ENCODE measurements around the gene CHEK1.

DNA sequence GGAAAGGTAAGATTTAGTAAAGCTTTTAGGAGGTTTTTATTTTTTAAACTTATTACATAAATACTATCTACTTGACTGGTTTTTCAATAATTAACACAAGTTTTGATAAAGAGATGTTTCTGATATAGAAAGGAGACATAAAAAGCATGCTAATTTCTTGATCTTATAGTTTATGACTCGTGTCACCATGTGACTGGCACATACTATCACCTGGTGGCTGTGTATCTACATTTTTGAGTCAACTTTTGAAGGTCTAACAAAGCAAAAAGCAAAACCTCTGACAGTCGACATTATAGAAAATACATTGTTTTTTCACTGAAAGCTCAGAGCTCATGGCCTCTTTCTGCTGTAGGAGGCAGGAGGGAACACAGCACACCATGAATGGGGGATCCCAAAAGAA, 54.9 kb downstream of the CHEK1 start:
- TF ChIP-seq, protein P1, sequence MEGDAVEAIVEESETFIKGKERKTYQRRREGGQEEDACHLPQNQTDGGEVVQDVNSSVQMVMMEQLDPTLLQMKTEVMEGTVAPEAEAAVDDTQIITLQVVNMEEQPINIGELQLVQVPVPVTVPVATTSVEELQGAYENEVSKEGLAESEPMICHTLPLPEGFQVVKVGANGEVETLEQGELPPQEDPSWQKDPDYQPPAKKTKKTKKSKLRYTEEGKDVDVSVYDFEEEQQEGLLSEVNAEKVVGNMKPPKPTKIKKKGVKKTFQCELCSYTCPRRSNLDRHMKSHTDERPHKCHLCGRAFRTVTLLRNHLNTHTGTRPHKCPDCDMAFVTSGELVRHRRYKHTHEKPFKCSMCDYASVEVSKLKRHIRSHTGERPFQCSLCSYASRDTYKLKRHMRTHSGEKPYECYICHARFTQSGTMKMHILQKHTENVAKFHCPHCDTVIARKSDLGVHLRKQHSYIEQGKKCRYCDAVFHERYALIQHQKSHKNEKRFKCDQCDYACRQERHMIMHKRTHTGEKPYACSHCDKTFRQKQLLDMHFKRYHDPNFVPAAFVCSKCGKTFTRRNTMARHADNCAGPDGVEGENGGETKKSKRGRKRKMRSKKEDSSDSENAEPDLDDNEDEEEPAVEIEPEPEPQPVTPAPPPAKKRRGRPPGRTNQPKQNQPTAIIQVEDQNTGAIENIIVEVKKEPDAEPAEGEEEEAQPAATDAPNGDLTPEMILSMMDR (IDR thresholded peaks at IDR 0.05) = no peak
- TF ChIP-seq, protein P2, sequence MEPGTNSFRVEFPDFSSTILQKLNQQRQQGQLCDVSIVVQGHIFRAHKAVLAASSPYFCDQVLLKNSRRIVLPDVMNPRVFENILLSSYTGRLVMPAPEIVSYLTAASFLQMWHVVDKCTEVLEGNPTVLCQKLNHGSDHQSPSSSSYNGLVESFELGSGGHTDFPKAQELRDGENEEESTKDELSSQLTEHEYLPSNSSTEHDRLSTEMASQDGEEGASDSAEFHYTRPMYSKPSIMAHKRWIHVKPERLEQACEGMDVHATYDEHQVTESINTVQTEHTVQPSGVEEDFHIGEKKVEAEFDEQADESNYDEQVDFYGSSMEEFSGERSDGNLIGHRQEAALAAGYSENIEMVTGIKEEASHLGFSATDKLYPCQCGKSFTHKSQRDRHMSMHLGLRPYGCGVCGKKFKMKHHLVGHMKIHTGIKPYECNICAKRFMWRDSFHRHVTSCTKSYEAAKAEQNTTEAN (CRISPR knock-in tag; IDR thresholded peaks at IDR 0.05) = no peak
- TF ChIP-seq FOXJ3 (CRISPR knock-in tag; IDR thresholded peaks at IDR 0.05; ENCODE audit: borderline replicate concordance) (no peak), NR2C2 (CRISPR knock-in tag; IDR thresholded peaks at IDR 0.05) (no peak), JAZF1 (CRISPR knock-in tag; IDR thresholded peaks at IDR 0.05) (no peak)
- TF ChIP-seq, protein P3, sequence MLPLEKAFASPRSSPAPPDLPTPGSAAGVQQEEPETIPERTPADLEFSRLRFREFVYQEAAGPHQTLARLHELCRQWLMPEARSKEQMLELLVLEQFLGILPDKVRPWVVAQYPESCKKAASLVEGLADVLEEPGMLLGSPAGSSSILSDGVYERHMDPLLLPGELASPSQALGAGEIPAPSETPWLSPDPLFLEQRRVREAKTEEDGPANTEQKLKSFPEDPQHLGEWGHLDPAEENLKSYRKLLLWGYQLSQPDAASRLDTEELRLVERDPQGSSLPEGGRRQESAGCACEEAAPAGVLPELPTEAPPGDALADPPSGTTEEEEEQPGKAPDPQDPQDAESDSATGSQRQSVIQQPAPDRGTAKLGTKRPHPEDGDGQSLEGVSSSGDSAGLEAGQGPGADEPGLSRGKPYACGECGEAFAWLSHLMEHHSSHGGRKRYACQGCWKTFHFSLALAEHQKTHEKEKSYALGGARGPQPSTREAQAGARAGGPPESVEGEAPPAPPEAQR (CRISPR knock-in tag; IDR thresholded peaks at IDR 0.05) = no peak
- TF ChIP-seq, protein P4, sequence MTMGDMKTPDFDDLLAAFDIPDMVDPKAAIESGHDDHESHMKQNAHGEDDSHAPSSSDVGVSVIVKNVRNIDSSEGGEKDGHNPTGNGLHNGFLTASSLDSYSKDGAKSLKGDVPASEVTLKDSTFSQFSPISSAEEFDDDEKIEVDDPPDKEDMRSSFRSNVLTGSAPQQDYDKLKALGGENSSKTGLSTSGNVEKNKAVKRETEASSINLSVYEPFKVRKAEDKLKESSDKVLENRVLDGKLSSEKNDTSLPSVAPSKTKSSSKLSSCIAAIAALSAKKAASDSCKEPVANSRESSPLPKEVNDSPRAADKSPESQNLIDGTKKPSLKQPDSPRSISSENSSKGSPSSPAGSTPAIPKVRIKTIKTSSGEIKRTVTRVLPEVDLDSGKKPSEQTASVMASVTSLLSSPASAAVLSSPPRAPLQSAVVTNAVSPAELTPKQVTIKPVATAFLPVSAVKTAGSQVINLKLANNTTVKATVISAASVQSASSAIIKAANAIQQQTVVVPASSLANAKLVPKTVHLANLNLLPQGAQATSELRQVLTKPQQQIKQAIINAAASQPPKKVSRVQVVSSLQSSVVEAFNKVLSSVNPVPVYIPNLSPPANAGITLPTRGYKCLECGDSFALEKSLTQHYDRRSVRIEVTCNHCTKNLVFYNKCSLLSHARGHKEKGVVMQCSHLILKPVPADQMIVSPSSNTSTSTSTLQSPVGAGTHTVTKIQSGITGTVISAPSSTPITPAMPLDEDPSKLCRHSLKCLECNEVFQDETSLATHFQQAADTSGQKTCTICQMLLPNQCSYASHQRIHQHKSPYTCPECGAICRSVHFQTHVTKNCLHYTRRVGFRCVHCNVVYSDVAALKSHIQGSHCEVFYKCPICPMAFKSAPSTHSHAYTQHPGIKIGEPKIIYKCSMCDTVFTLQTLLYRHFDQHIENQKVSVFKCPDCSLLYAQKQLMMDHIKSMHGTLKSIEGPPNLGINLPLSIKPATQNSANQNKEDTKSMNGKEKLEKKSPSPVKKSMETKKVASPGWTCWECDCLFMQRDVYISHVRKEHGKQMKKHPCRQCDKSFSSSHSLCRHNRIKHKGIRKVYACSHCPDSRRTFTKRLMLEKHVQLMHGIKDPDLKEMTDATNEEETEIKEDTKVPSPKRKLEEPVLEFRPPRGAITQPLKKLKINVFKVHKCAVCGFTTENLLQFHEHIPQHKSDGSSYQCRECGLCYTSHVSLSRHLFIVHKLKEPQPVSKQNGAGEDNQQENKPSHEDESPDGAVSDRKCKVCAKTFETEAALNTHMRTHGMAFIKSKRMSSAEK (CRISPR knock-in tag; IDR thresholded peaks at IDR 0.05; ENCODE audit: borderline replicate concordance) = no peak
- TF ChIP-seq, protein P5, sequence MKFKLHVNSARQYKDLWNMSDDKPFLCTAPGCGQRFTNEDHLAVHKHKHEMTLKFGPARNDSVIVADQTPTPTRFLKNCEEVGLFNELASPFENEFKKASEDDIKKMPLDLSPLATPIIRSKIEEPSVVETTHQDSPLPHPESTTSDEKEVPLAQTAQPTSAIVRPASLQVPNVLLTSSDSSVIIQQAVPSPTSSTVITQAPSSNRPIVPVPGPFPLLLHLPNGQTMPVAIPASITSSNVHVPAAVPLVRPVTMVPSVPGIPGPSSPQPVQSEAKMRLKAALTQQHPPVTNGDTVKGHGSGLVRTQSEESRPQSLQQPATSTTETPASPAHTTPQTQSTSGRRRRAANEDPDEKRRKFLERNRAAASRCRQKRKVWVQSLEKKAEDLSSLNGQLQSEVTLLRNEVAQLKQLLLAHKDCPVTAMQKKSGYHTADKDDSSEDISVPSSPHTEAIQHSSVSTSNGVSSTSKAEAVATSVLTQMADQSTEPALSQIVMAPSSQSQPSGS (CRISPR knock-in tag; IDR thresholded peaks at IDR 0.05; ENCODE audit: borderline replicate concordance, low read depth) = no peak
- TF ChIP-seq, protein P6, sequence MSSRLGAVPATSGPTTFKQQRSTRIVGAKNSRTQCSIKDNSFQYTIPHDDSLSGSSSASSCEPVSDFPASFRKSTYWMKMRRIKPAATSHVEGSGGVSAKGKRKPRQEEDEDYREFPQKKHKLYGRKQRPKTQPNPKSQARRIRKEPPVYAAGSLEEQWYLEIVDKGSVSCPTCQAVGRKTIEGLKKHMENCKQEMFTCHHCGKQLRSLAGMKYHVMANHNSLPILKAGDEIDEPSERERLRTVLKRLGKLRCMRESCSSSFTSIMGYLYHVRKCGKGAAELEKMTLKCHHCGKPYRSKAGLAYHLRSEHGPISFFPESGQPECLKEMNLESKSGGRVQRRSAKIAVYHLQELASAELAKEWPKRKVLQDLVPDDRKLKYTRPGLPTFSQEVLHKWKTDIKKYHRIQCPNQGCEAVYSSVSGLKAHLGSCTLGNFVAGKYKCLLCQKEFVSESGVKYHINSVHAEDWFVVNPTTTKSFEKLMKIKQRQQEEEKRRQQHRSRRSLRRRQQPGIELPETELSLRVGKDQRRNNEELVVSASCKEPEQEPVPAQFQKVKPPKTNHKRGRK (CRISPR knock-in tag; IDR thresholded peaks at IDR 0.05; ENCODE audit: borderline replicate concordance) = no peak

All from WTC11 (cell line).